Stimulated activated CD4-positive, alpha-beta T cell treated with anti-CD3 and anti-CD28 coated beads, Interleukin-15, amount 100 ng/mL, for 48 hours (primary cell): ENCODE measurements around the gene MBOAT1.

Experiments
- DNase-seq, 2 donors: peaks; one replicate each; pipeline ENCODE4 v3.0.0-alpha.2; 2020; ENCODE audit warnings: low read depth in 2 of 2

The MBOAT1 gene

DNA sequence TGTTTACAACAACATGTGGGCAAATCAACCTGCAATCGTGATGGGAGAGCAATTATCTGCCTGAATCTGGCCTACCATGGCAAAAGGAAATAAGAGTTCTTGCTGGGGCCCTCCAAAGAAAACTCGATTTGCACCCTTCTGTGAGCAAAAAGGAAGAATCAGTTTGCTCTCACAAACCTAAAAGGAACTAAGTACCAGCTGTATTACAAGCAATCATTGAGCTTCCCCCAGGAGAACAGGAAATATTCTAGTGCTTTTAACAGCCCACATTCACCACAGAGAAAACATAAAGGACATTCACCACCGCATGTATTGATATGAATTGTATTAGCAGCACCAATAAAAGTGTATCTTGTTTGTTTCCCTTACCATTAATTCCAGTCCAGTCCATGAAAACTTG is 75.0 kb downstream of the MBOAT1 start:
- no peak for DNase-seq

DNA sequence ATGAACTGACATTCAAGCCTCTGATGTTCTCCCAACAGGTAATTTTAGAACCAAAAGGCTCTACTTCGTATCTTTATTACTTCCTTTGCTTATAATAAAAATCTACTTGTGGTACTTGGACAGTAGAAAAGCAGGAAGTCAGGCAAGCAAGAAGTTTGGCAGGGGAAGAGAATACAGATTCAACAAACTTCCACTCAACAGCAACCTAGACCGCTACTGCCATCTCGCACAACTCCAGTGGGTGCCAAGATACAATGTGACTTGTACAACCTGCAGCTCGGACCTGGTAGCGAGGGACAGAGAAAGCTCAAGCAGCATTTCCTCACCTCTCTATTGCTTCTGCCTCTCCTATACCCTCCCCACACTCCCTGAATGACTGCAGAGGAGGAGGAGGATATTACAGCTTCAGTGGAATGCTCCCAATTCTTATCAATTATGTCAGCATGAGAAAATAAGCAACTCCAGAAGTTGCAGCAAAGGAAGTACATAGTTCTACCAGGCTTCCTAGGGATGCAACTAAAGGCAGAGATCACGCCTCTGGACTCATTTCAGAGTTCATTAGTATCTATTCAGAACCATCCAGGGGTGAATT is 76.5 kb downstream of the MBOAT1 start:
- DNase-seq = no peak

DNA sequence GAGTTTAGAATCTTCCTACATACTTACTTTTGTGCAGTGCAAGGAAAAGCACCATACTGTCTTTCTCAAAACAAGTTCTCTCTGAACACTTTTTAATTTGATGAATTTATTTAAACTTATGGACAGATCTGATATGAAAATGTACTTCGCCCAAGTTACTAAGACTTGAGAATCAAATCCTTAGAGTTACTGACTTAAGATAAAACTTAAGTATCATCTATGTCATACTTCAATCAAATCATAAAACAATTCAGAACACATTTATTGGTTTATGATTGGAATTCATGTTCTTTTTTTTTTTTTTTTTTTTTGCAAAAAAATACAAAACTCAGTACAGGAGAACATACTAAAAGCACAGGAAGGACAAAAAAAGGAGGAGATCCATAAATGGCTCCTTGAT is 77.7 kb downstream of the MBOAT1 start:
- no peak for DNase-seq

DNA sequence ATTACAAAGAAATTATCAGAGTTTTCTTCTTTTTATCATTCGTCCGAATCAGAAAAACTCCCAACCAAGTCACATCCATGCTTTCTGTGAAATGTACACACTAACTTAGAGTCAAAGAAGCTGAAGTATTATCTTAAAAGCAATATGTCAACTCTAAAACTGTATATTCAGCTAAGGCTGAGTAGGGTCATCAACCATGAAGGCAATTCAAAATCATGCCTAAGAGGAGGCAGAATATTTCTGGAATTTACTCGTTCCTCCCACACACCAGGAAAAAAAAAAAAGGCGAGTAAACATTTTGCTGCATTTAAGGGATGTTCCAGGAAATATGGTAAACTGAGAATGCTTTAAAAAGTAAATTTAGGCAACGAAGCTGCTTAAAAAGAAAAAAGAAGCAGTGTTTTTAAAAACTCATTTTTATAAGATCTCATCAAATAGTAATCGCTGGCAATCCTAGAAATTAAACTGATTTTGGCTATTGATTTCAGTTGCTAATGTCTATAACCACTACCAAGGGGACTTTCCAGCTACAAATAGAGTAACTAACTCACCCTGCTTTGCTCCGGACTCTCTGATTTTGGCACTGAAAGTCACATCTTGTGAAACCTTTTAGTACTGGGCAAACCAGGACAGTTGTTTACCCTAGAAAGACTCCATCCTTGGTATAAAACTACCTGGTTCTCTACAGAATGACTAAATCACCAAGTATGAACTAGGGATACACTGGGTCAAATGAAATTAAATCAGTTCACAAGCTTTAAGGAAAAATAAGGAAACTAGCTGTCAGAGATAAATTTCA is 82.8 kb downstream of the MBOAT1 start:
- DNase-seq = no peak

DNA sequence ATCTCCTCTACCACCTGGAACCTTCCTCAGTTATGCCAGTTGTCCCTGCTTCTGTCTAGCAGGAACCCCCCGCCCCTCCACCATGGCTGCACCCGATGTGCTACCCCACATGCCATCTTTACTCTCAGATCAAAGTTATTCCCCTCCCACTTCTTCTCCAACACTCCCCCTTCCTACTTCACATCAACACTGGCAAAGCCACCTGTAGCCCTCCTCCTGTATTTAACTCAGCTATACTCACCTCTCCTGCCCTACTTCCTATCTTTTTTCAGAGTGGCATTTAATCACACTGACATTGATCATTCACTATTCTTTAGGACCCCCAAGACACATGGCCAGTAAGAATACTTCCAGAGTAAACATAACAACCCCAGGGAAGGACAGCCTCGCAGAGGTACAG is 84.3 kb downstream of the MBOAT1 start:
- DNase-seq = no peak

DNA sequence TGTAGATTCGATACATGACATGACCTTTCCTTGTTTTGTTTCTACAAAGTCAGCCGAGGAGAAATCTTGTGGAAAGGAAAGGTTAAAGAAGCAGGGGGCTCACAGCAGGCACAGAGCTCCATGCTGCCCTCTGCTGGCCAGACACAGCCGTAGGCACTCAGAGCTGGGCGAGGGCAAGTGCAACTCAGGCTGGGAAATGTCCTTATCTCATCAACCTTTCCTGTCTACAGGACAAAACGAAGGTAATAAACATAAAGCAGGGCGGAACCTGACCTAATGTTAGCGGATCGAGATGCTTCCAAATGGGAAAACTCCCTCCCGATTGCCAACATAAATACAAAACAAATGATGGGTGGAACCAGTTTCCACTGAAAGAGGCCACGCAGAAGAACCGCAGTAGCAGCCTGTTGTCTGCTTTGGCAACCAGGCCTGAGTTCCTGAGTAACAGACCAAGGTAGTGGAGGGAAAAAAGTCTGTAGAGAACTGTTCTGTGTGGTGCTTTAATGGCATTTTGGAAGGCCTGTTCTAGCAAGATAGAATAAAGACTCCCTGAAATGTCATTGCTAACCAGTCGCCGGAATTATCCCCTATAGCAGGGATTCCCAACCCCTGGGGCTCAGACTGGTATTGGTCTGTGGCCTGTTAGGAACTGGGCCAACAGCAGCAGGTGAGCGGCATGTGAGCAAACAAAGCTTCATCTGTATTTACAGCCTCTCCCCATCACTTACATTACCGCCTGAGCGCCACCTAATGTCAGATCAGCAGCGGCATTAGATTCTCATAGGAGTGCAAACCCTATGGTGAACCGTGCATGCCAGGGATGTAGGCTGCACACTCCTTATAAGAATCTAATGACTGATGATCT is 85.2 kb downstream of the MBOAT1 start:
- peak; percentile 12 to 37 for DNase-seq

DNA sequence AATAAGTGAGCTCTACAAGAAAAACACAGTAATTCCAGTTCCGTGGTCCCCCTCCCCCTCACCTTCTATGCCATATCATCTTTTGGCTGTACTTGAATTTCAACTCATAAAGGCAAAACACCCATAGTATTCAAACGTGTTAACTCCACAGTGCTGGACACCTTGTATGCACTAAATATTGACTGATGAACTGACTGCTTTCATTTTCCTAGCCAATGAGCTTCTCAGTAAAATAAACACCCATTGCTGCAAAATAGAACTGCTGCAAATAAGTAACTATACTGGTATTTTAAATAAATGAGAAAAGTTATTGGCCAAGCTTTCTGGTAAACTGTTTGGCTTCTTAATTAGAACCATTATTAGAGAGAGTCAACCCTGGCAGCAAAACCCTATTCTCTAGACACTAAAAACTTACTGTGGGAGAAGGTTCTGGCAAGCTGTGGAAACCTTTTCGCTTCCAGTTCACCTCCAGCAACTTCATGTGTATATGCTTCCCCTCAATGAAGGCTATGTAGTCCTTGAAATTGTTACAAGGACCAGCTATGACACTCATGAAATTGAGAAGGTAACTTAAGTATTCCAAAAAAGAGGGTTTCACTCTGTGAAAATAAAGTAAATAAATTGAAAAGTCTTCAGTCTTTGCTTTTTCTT is 86.0 kb downstream of the MBOAT1 start:
- DNase-seq = no peak

DNA sequence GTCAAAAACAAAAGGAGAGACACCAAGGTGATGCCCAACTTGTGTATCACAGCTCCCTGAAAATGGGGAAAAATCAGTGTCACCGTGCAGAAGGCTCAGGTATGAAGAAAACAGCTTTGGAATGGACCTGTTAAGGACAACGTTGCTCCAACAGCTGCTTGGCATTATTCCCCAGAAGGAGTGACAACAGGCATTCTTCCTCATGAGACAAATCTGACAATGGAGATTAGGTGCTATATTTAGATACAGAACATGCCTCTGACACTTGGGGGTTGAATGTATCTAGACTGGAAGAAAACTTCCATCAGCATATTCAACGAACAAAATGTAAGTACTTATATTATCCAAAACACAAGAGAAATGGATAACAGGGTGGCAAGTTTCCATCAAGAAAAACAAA is 87.7 kb downstream of the MBOAT1 start:
- DNase-seq = no peak

DNA sequence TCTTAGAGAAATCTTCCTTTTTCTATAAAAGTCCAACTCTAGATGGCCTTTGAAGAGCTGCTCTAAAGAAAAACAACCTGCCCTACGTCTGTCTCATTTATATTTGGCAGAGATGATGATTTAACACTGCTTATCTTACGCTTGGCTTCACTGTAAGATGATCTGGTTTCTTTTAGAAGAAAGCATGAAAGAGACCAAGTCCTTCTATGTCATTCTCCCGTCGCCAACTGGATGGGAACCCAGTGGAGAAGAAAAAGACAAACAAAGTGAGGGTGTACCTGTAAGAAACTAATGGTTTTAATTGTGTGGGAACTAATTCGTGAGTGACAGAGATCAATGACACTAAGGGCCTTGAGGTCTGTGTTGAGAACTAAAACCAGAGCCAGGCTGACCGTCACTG is 92.8 kb downstream of the MBOAT1 start:
- DNase-seq = no peak

DNA sequence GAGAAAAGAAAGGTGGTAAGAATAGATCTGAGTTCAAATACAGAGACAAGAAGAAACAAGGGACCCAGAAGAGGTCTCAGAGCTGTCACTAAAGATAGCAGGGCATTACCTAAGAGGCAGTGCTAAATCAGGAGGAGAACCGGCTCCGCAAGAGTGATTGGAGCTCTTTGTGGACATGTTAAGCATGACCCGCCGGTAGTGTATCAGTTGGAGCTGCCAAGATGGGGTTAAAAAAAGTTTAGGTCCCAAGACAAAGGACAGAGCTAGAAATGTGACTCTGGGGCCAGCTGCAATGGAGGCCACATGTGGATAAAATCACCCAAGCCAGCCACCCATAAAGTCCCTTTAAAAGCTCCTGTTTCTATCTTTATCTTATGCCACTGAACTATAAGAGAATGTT is 93.4 kb downstream of the MBOAT1 start:
- DNase-seq = no peak

DNA sequence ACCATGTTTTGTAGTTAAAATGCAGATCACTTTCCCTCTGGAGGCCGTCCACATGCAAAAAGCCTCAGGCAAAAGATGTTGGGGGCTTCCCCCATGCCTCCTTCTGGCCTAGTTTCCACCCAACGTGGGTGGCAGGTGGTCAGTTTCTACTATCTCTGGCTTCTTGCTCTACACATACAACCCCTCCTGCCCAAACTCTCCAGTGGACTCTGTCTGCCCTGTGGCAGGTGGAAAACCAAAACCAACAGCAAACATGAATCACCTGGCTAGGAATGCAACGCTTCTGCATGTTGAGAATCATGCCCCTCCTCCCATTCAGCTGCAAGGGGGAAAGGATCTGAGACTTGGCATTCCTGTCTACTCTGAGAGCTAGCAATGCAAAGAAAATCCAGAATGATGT is 94.8 kb downstream of the MBOAT1 start:
- DNase-seq = no peak

DNA sequence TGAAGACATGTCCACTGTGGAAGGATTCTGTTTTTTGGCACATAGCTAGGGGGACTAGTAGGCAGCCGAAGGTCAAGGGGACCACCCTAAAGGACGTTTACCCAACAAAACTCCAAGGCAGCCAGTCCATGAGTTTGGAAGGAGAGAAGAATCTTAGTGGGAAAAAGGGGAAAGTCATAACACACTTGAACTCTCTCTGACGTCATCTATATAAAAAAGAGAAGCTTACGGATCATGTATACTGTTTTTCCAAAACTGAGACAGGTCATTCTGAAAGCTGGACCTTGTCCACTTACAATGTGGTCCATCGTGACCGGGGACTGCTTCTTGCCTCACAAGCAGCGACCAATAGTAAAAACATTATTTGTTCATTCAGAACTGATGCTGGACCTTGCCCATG is 95.5 kb downstream of the MBOAT1 start:
- DNase-seq = no peak

DNA sequence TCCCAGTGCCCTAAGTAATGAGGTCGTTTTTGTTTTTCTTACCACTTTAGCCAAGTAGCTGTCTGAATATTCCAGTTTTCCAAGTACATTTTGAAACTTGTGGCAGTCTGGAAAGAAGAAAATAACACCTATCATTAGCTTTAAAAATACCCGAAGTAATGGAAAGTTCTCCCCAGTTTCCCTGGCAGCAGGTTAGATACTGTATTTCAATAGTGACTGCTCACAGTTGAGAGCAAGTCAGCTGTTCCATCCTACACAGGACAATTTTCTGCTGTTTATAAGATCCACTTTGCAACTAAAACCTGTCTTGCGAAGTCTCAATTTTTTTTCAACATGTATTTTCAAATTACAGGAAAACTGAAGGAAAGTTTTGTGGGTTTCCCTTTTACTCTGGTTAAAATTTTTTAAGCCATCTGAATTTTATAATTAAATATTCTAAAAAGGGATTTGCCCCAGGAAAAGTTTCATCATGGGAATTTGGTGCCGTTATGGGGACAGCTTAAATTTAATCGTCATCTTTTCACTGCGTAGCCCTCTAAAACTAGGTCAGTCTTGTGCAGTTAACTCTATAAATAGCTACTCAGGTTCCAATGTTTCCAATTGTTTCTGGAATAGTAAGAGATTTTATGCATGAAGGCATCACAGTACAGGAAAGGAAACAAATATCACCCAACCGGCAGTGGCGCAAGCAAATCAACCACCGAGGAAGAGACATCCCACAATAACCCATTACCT is 96.9 kb downstream of the MBOAT1 start:
- no peak for DNase-seq

DNA sequence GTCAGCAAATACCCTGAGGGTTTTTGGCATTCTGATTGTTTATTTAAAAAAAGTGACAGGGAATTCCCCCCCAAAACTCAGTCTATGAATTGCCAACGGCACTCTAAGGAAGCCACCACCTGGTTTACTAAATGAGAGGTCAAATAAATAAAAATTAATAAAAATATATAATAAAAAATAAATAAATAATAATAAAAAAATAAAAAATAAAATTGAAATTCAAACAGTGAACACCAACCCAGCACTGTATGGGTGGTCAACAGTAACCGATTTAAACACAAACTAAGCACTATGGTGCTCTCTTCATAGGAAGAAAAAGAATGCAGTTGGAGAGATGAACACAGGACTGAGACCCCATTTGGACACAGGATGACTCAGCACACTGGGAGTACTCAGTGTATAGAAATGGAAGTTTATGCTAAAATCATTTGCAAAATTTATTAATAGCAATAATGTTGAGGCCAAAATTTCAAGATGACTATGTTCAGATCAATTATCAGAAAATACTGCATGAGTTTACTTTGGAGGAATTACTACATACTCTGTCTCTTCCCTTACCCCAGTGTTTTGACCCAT is 98.5 kb downstream of the MBOAT1 start:
- DNase-seq = no peak

DNA sequence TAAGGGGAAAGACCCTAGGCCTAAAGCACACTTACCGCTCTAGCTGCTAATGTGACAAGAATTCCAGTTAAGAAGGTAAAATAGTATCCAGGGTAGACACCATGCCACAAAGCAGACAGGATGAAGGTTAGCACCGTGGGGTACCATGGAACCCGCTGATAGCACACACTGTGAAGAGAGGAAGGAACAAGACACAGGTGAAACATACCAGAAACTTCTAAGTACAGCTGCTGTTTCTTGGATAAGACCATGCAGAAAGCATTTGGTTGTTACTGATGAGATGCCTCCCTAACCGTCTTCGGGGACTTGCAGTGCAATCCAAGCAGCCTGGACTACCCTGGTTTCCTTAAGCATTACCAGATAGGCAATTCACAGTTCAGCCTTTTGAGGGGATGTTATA is 99.4 kb downstream of the MBOAT1 start:
- no peak for DNase-seq

DNA sequence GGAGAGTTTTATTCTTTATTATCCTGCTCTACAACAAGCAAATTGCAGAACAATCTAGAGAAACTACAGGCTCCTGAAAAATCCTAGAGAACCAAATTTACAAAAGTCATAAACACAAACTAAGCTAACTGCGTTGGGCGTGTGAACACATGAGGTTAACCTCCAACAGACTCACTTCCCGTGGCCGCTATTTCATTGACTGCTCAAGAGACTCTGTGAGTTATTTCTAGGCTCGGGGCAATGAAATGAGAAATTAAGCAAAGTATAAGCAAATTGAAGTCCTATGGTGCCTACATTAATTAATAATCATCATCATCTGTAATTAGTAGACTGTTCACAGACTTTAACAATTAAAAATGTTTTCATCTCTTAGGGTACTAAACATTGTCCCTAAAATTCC is 100.0 kb downstream of the MBOAT1 start:
- no peak for DNase-seq

DNA sequence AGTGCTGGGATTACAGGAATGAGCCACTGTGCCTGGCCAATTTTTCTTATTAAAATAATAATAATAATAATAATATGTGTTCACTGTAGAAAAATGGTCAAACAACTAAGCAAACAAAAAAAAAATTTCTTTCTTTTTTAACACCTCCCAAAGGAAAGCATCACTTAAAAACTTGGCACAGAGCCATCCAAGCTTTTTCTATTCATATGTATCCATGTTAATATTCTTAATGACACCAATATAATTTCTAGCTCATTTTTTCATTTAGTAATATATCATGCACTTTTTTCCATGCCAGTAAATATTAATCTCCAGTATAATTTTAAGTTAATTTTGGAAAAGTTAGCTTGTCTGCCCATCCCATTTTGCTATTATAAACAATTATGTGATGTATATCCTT is 101.8 kb downstream of the MBOAT1 start:
- no peak for DNase-seq

DNA sequence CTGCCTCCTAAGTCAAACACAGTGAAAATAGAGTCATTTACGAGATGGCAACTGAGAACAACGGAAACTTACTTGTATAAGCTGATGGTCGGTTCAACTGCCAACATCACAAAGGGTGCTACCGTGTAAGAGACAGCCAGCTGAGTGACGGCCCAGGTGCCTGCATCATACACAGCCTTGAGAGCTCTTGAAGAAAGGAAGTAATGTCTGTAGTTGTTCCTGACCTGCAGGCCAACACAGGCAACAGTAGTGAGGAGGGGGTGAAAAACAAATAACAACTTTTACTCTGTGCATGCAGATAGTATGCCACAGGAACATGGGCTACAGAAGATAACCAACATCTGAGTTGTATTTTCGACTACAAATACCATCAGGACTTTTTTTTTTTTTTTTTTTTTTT is 102.7 kb downstream of the MBOAT1 start:
- no peak for DNase-seq

DNA sequence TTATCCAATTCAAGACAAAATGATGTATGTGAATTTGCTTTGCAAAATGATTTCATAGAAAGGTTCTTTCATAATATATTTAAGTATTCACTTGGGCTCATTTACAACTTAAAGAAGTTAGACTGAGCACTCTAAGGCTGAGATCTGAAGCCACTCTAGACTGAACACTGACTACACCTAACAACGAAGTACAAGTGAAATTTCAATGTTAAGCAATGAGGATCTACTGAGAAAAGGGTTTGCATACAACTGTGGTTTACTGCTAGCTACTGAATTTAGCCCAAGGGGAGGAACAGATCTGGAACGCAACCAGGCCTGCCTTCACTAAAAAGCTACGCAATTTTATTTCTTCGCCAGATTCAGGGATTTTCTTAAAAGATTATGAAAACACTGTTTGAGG is 106.4 kb downstream of the MBOAT1 start:
- DNase-seq = no peak

DNA sequence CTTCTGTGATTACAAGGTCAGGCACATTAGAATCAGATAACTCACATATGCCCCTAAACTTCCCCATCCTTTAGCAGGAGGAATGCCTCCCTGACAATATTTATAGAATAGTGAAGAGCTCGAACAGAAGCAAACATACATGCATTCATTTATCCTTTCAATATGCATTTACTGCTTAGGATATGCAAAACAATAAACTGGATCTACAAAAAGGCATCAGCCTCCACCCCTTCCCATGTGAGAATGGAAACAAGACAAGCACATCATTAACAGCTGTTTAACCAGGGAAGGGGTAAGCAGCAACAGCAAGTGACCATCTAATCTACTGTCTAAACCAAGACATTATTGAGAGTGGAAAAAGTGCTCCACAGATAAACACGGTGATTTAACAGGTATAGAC is 107.6 kb downstream of the MBOAT1 start:
- no peak for DNase-seq

DNA sequence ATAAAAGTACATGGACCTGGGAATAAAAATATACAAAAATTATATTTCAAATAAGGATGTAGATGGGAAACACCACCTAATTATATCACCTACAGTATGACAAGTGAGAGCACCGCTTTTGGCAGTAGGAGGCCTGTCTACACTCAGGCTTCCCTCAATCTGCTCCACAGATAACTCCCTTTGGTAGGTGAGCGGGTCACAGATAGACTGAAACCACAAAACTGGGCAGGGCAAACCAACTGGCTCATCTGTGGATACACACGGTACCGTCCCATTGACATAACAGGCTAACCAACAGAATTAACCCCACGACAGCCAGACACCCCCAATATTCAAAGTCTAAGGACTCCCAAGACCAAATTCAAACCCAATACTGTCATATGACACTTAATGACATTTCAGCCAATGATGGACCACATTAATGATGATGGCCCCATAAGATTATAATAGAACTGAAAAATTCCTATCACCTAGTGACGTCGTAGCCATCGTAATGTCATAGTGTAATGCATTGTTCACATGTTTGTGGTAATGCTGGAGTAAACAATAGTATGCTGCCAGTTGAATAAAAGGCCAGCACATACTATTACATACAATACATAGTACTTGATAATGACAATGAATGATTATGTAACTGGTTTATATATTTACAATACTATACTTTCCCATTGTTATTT is 109.7 kb downstream of the MBOAT1 start:
- DNase-seq = no peak
